Astrocyte (in vitro differentiated cells and primary cell): ENCODE results near the gene SOX15. TPM values are rescaled to one million over a fixed set of nuclear protein-coding genes. Genes with fewer than 3 reads are reported as not detected.
A peak's percentile ranks its signal among the peaks of the same experiment; 100 is the strongest.

Source experiments
- DNase-seq: peaks from one replicate; pipeline ENCODE4 v3.0.0-alpha.2; 2010; ENCODE audit warnings: low read depth
- FAIRE-seq: peaks from 2 replicates; lab custom pipeline; 2011; peaks lifted over from hg19 to GRCh38; lab: Jason Lieb, UNC
- H2AFZ ChIP-seq: 2 replicates; pipeline ENCODE4 v1.6.0; 2012; ENCODE audit warnings: low read depth, low read length, inconsistent platforms
- H3K27ac ChIP-seq: 2 replicates; pipeline ENCODE4 v1.5.1; 2011; ENCODE audit warnings: low read depth, low read length, inconsistent platforms
- H3K27me3 ChIP-seq: 2 replicates; pipeline ENCODE4 v1.6.0; 2011; ENCODE audit warnings: low read length, inconsistent platforms; ENCODE audit not compliant: insufficient read depth
- H3K36me3 ChIP-seq: 2 replicates; pipeline ENCODE4 v1.5.1; 2011; ENCODE audit warnings: low read length, inconsistent platforms; ENCODE audit not compliant: insufficient read depth
- H3K4me1 ChIP-seq: 2 replicates; pipeline ENCODE4 v1.5.1; 2011; ENCODE audit warnings: low read length, inconsistent platforms; ENCODE audit not compliant: insufficient read depth
- H3K4me2 ChIP-seq: 2 replicates; pipeline ENCODE4 v1.6.0; 2012; ENCODE audit warnings: low read length, inconsistent platforms
- H3K4me3 ChIP-seq: 2 replicates; pipeline ENCODE4 v1.5.1; 2011; ENCODE audit warnings: low read depth, mild to moderate bottlenecking, low read length, inconsistent platforms; ENCODE audit not compliant: insufficient read depth
- H3K79me2 ChIP-seq: 2 replicates; pipeline ENCODE4 v1.6.0; 2012; ENCODE audit warnings: mild to moderate bottlenecking, low read length, inconsistent platforms; ENCODE audit not compliant: insufficient read depth
- H3K9ac ChIP-seq: 2 replicates; pipeline ENCODE4 v1.6.0; 2012; ENCODE audit warnings: mild to moderate bottlenecking, low read length, inconsistent platforms
- H3K9me3 ChIP-seq: 2 replicates; pipeline ENCODE4 v1.5.1; 2012; ENCODE audit warnings: low read depth, mild to moderate bottlenecking, low read length, inconsistent platforms; ENCODE audit not compliant: insufficient read depth
- H4K20me1 ChIP-seq: 2 replicates; pipeline ENCODE4 v1.6.0; 2012; ENCODE audit warnings: low read length, inconsistent platforms; ENCODE audit not compliant: insufficient read depth
- H3K27ac Mint-ChIP-seq: one replicate; pipeline ENCODE4 v1.8.0; 2021; ENCODE audit warnings: mild to moderate bottlenecking, mixed read lengths; ENCODE audit not compliant: unreplicated experiment
- H3K27me3 Mint-ChIP-seq: one replicate; pipeline ENCODE4 v1.8.0; 2021; ENCODE audit warnings: low read depth, mixed read lengths; ENCODE audit not compliant: unreplicated experiment
- H3K36me3 Mint-ChIP-seq: one replicate; pipeline ENCODE4 v1.8.0; 2021; ENCODE audit warnings: low read depth, mixed read lengths; ENCODE audit not compliant: unreplicated experiment
- H3K4me1 Mint-ChIP-seq: one replicate; pipeline ENCODE4 v1.8.0; 2021; ENCODE audit warnings: low read depth, mixed read lengths; ENCODE audit not compliant: unreplicated experiment
- H3K4me3 Mint-ChIP-seq: one replicate; pipeline ENCODE4 v1.8.0; 2021; ENCODE audit warnings: mild to moderate bottlenecking, moderate library complexity, mixed read lengths; ENCODE audit not compliant: unreplicated experiment
- H3K9me3 Mint-ChIP-seq: one replicate; pipeline ENCODE4 v1.8.0; 2021; ENCODE audit warnings: mild to moderate bottlenecking, mixed read lengths; ENCODE audit not compliant: unreplicated experiment
- EZH2 ChIP-seq: IDR thresholded peaks from 2 replicates; pipeline ENCODE4 v1.6.1; 2012; ENCODE audit warnings: mild to moderate bottlenecking, low read length, inconsistent platforms; ENCODE audit not compliant: insufficient read depth
- total RNA-seq: library from RNA; stranded (reverse); gene quantifications from 2 replicates; pipeline ENCODE4 v1.2.1, GENCODE V29; 2021
- TF ChIP-seq, protein P1 (sequence below): IDR thresholded peaks from 2 replicates; pipeline ENCODE4 v1.5.1; 2011; ENCODE audit warnings: low read depth, mild to moderate bottlenecking, inconsistent platforms, low read length, moderate library complexity; ENCODE audit not compliant: insufficient read depth

SOX15 gene
- total RNA-seq, 1 donor from 2014 or later: 4.0 TPM

- H3K27ac ChIP-seq: no peak overlapping the region
- H3K9me3 ChIP-seq: no peaks in the 10 kb centered on the region
- no peak for FAIRE-seq
- Mint-ChIP-seq H3K27ac (no peak overlapping the region), H3K4me3 (no peak overlapping the region), H3K36me3 (no peaks in the 10 kb centered on the region), H3K27me3 (peaks cover 24% of the 10 kb centered on the region), H3K4me1 (no peaks in the 10 kb centered on the region), H3K9me3 (peaks cover 3% of the 10 kb centered on the region)
- no peaks in the 10 kb centered on the region for H3K36me3 ChIP-seq
- H3K4me1 ChIP-seq: peaks cover 11% of the 10 kb centered on the region
- TF ChIP-seq, protein P1, sequence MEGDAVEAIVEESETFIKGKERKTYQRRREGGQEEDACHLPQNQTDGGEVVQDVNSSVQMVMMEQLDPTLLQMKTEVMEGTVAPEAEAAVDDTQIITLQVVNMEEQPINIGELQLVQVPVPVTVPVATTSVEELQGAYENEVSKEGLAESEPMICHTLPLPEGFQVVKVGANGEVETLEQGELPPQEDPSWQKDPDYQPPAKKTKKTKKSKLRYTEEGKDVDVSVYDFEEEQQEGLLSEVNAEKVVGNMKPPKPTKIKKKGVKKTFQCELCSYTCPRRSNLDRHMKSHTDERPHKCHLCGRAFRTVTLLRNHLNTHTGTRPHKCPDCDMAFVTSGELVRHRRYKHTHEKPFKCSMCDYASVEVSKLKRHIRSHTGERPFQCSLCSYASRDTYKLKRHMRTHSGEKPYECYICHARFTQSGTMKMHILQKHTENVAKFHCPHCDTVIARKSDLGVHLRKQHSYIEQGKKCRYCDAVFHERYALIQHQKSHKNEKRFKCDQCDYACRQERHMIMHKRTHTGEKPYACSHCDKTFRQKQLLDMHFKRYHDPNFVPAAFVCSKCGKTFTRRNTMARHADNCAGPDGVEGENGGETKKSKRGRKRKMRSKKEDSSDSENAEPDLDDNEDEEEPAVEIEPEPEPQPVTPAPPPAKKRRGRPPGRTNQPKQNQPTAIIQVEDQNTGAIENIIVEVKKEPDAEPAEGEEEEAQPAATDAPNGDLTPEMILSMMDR: no peak
- no peak for TF ChIP-seq EZH2
- no peak overlapping the region for H3K4me3 ChIP-seq
- no peak overlapping the region for H2AFZ ChIP-seq
- no peak overlapping the region for H3K9ac ChIP-seq
- no peaks in the 10 kb centered on the region for H3K79me2 ChIP-seq
- H4K20me1 ChIP-seq: no peaks in the 10 kb centered on the region
- no peaks in the 10 kb centered on the region for H3K27me3 ChIP-seq
- no peak overlapping the region for H3K4me2 ChIP-seq
- no peak for DNase-seq
Measured at GRCh38 chr17:7552621-7553051, 37.3 kb downstream of the SOX15 start.

DNA sequence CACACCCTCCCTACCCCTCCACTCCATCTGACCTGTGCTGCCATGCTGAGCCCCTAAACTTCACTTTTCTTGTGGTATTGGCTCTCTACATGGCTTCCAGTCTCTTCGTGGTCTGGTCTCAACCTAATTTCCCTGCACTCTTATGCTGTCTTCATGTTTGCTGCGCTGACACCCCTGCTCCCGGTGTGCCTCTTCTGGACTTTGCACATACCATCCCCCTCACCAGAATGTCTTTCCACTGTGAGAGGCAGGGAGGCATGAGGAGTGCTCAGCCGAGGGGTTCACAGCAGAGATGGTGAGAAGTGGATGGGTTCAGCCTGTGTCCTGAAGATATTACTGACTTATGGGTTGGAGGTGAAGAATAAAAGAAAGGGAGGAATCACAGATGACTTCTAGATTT lies 38.5 kb downstream of the SOX15 start:
- no peak overlapping the region for H3K4me2 ChIP-seq
- no peak overlapping the region for H2AFZ ChIP-seq
- H3K9me3 Mint-ChIP-seq: peaks cover 3% of the 10 kb centered on the region
- no peak for TF ChIP-seq EZH2
- TF ChIP-seq, protein P1: no peak
- no peaks in the 10 kb centered on the region for H3K36me3 ChIP-seq
- H3K9ac ChIP-seq: no peak overlapping the region
- peaks cover 24% of the 10 kb centered on the region for H3K27me3 Mint-ChIP-seq
- peak overlapping the region; percentile 16 for H3K4me3 Mint-ChIP-seq
- no peak for FAIRE-seq
- H3K27ac ChIP-seq: no peak overlapping the region
- H3K79me2 ChIP-seq: no peaks in the 10 kb centered on the region
- no peak overlapping the region for H3K4me3 ChIP-seq
- no peaks in the 10 kb centered on the region for H3K9me3 ChIP-seq
- H4K20me1 ChIP-seq: no peaks in the 10 kb centered on the region
- H3K4me1 ChIP-seq: peaks cover 11% of the 10 kb centered on the region
- no peak overlapping the region for H3K27ac Mint-ChIP-seq
- H3K36me3 Mint-ChIP-seq: no peaks in the 10 kb centered on the region
- H3K27me3 ChIP-seq: no peaks in the 10 kb centered on the region
- no peaks in the 10 kb centered on the region for H3K4me1 Mint-ChIP-seq
- no peak for DNase-seq

DNA sequence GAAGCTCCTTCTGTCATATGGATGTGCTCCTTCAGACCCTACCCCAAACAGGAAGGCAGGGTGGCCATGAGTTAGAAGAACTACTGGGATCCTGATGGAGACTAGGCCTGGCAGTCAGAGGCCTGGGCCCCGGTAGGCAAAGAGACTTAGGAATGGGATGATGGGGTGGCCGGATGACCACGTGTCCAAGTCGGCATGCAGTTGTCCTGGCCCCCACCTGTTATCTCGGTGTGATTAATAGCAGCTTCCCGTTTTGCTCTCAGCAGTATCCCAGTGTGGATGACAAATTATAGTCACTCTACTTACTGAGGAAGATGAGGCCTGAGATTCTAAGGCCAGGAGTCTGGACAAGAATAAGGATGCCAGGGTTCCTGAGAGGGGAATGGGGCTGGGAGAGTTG lies 39.5 kb downstream of the SOX15 start:
- Histone ChIP-seq H3K4me3 (no peak overlapping the region), H3K36me3 (no peaks in the 10 kb centered on the region), H4K20me1 (no peaks in the 10 kb centered on the region), H3K4me2 (no peak overlapping the region), H3K9me3 (no peaks in the 10 kb centered on the region), H3K27ac (no peak overlapping the region), H3K9ac (no peak overlapping the region), H3K79me2 (no peaks in the 10 kb centered on the region), H3K4me1 (peaks cover 11% of the 10 kb centered on the region), H2AFZ (no peak overlapping the region), H3K27me3 (no peaks in the 10 kb centered on the region)
- no peaks in the 10 kb centered on the region for H3K36me3 Mint-ChIP-seq
- no peak for DNase-seq
- peaks cover 24% of the 10 kb centered on the region for H3K27me3 Mint-ChIP-seq
- H3K4me1 Mint-ChIP-seq: no peaks in the 10 kb centered on the region
- peak overlapping the region; percentile 21 for H3K4me3 Mint-ChIP-seq
- H3K27ac Mint-ChIP-seq: no peak overlapping the region
- no peak for FAIRE-seq
- peaks cover 3% of the 10 kb centered on the region for H3K9me3 Mint-ChIP-seq
- TF ChIP-seq, protein P1: no peak
- no peak for TF ChIP-seq EZH2
